Fibroblast of lung (primary cell): ENCODE data around the gene GRB7.

Experiments used
- EZH2 ChIP-seq: IDR thresholded peaks from 2 replicates; pipeline ENCODE4 v1.5.1; 2012; ENCODE audit warnings: low read length, control low read depth, mild to moderate bottlenecking; ENCODE audit errors: missing control alignments
- TF ChIP-seq, protein P1 (sequence below), 2 donors: IDR thresholded peaks in 1 of 2; conservative IDR thresholded peaks in 1 of 2; 1 replicate in 1 of 2; 2 replicates in 1 of 2; pipeline ENCODE4 v1.5.1; 2011 to 2012; ENCODE audit warnings: low read length in 2 of 2, control low read depth in 1 of 2, inconsistent platforms in 1 of 2, low read depth in 1 of 2, mild to moderate bottlenecking in 1 of 2

DNA sequence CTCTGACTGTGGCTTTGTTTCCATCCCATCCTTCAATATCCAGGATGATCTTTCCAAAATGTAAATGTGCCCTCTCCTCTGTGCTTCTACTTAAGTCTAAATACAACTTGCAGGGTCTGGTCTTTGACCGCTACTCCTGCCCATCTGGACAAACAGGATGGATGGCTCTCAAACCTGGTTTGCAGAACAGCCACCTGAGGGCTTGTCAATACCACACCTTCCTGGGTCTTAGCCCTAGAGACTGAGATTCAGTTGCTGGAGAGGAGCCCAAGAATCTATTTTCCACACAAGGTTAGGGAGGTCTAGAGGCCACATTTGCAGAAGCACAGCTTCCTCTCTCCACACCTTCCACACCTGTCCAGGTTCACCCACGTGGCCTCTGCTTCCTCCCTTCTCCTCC lies 1.9 kb upstream of the GRB7 start:
- TF ChIP-seq, protein P1, sequence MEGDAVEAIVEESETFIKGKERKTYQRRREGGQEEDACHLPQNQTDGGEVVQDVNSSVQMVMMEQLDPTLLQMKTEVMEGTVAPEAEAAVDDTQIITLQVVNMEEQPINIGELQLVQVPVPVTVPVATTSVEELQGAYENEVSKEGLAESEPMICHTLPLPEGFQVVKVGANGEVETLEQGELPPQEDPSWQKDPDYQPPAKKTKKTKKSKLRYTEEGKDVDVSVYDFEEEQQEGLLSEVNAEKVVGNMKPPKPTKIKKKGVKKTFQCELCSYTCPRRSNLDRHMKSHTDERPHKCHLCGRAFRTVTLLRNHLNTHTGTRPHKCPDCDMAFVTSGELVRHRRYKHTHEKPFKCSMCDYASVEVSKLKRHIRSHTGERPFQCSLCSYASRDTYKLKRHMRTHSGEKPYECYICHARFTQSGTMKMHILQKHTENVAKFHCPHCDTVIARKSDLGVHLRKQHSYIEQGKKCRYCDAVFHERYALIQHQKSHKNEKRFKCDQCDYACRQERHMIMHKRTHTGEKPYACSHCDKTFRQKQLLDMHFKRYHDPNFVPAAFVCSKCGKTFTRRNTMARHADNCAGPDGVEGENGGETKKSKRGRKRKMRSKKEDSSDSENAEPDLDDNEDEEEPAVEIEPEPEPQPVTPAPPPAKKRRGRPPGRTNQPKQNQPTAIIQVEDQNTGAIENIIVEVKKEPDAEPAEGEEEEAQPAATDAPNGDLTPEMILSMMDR (conservative IDR thresholded peaks at IDR 0.05 in 1 of 2, IDR thresholded peaks at IDR 0.05 in 1 of 2; ENCODE audit: low read depth in 1 of 2, low read length in 2 of 2), result no peak
- no peak for TF ChIP-seq EZH2
